CD4-positive, alpha-beta memory T cell (primary cell): ENCODE data around the gene PLA2G4D. TPM values are rescaled to one million over a fixed set of nuclear protein-coding genes. Genes with fewer than 3 reads are reported as not detected.

Experiments used
- CTCF ChIA-PET: fragments of 350-600 bp; sonication (Branson Sonifier 250); formaldehyde crosslinking; loops from one replicate; lab custom pipeline; 2021; ENCODE audit warnings: inconsistent platforms; ENCODE audit not compliant: partially characterized antibody; lab: Charles Lee
- POLR2A ChIA-PET: fragments of 350-600 bp; sonication (Branson Sonifier 250); formaldehyde crosslinking; loops from one replicate; lab custom pipeline; 2021; ENCODE audit not compliant: partially characterized antibody; lab: Charles Lee
- DNase-seq, 5 donors: peaks; one replicate each; pipeline versions ENCODE4 v3.0.0 to v3.0.0-alpha.2; 2020 to 2022; ENCODE audit warnings: mixed read lengths in 1 of 5
- H3K27ac ChIP-seq: one replicate; pipeline ENCODE4 v1.7.0; 2013; ENCODE audit warnings: low read depth, low read length
- H3K27me3 ChIP-seq: 2 replicates; pipeline ENCODE4 v1.7.0; 2013; ENCODE audit warnings: mild to moderate bottlenecking, low read length, moderate library complexity; ENCODE audit not compliant: insufficient read depth
- H3K36me3 ChIP-seq: 2 replicates; pipeline ENCODE4 v1.7.0; 2013; ENCODE audit warnings: mild to moderate bottlenecking, low read length, moderate library complexity; ENCODE audit not compliant: insufficient read depth
- H3K4me1 ChIP-seq: 2 replicates; pipeline ENCODE4 v1.7.0; 2013; ENCODE audit warnings: mild to moderate bottlenecking, low read length, moderate library complexity; ENCODE audit not compliant: insufficient read depth
- H3K4me3 ChIP-seq, 2 donors: one replicate each; pipeline ENCODE4 v1.7.0; 2013; ENCODE audit warnings: low read length in 2 of 2, mild to moderate bottlenecking in 1 of 2
- H3K9me3 ChIP-seq, 2 donors: one replicate each; pipeline ENCODE4 v1.7.0; 2013; ENCODE audit warnings: low read length in 2 of 2, control low read depth in 1 of 2; ENCODE audit not compliant: control insufficient read depth in 1 of 2
- H3K27ac Mint-ChIP-seq, 7 donors: one replicate each; pipeline ENCODE4 v1.8.0; 2020 to 2021; ENCODE audit warnings: mixed read lengths in 7 of 7, mild to moderate bottlenecking in 6 of 7, inconsistent platforms in 3 of 7, moderate library complexity in 3 of 7
- H3K27me3 Mint-ChIP-seq, 2 donors: one replicate each; pipeline ENCODE4 v1.8.0; 2020 to 2021; ENCODE audit warnings: mixed read lengths in 2 of 2
- H3K36me3 Mint-ChIP-seq, 2 donors: one replicate each; pipeline ENCODE4 v1.8.0; 2020 to 2021; ENCODE audit warnings: mixed read lengths in 2 of 2, inconsistent platforms in 1 of 2, mild to moderate bottlenecking in 1 of 2
- H3K4me1 Mint-ChIP-seq, 4 donors: one replicate each; pipeline ENCODE4 v1.8.0; 2020 to 2021; ENCODE audit warnings: mixed read lengths in 4 of 4, mild to moderate bottlenecking in 1 of 4
- H3K4me3 Mint-ChIP-seq, 8 donors: one replicate each; pipeline ENCODE4 v1.8.0; 2020 to 2021; ENCODE audit warnings: mixed read lengths in 8 of 8, mild to moderate bottlenecking in 7 of 8, moderate library complexity in 6 of 8, inconsistent platforms in 3 of 8
- H3K9me3 Mint-ChIP-seq, 8 donors: one replicate each; pipeline ENCODE4 v1.8.0; 2020 to 2021; ENCODE audit warnings: mixed read lengths in 8 of 8, mild to moderate bottlenecking in 5 of 8, inconsistent platforms in 3 of 8, moderate library complexity in 1 of 8
- intact Hi-C: fragments of 100-400 bp; cut with micrococcal nuclease; formaldehyde crosslinking; loops from one replicate; pipeline ENCODE4 v1.15.1; 2023
- polyA plus RNA-seq, 2 donors: library from polyadenylated mRNA; unstranded; fragments of 300-500 nt; fragmentation: Illumina TruSeq; gene quantifications; one replicate each; pipeline ENCODE4 v1.2.3, GENCODE V29; 2021
- total RNA-seq, 2 experiments: library from RNA; stranded (reverse); gene quantifications; one replicate each; pipeline ENCODE4 v1.2.3, GENCODE V29; 2021

The PLA2G4D gene
- total and polyA plus RNA-seq, 4 experiments from 2014 or later, result not detected

DNA sequence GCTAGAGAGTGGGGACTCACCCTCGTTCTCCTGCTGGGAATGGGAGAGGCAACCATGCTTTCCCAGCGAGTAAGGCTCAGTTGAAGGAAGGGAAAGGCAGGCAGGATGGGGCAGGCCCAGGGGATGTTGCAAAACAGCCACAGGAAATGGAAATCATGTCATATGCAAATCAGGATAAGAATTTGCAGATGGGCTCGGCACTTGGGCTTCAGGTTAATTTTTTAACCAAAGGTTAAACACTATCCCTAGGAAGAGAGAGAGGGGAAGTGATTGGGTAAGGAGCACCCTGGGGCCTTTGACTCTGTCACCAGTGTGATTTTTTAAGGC, 59.0 kb downstream of the PLA2G4D start:
- intact Hi-C loops, result no loop called here
- no peaks in the 10 kb centered on the region for H3K9me3 Mint-ChIP-seq
- POLR2A ChIA-PET, result no interaction called here
- peaks cover 0 to 2% of the 10 kb centered on the region in 2 donors for H3K27me3 Mint-ChIP-seq
- peaks cover 5 to 17% (median 9%) of the 10 kb centered on the region in 4 donors for H3K4me1 Mint-ChIP-seq
- H3K9me3 ChIP-seq, result no peaks in the 10 kb centered on the region
- H3K36me3 ChIP-seq, result no peaks in the 10 kb centered on the region
- H3K4me1 ChIP-seq, result peaks cover 12% of the 10 kb centered on the region
- H3K36me3 Mint-ChIP-seq, result no peaks in the 10 kb centered on the region
- H3K27me3 ChIP-seq, result no peaks in the 10 kb centered on the region
- peak overlapping the region in 4 of 7 donors; percentile 8 to 88 (median 60) for H3K27ac Mint-ChIP-seq
- H3K4me3 ChIP-seq, result no peak overlapping the region
- CTCF ChIA-PET, result no interaction called here
- H3K4me3 Mint-ChIP-seq, result peak overlapping the region in 1 of 8 donors; percentile 58
- no peak overlapping the region for H3K27ac ChIP-seq
- no peak for DNase-seq

DNA sequence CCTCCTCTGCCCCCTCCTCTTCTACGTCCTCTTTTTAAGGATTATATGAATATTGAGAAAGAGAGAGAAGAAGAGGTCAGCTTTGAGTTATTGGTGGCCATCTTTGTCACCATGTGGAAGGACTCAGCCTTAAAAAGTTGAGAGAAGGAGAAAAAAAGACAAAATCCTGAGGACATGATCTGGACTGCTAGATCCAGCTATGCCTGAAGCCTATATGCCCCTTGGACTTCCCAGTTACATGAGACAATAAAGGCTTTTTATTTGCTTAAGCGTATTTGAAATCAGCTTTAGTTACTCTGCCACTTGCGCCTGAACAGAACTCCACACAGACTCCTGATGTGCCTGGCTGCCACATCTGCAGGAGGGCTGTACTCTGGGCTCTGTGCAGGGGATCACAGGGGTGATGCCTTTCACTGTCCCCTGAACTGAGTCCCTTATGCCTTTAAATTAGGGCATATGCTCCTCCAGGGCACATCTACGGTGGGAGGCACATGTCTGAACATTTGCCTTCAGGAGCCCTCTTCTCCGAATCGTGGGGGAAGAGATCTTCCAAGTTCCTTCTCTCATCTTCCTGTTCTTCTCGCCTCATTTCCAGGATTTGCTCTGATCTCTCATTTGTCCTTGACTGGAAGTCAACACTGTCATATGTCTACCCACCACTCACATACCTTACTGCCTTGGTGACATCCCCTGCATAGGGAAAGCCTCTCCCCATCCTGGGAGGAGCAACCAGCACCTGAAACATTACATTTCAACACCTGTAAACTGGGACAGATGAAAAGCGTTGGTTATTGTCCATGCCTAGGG, 59.5 kb downstream of the PLA2G4D start:
- POLR2A ChIA-PET, result no interaction called here
- H3K27me3 Mint-ChIP-seq, result peaks cover 0 to 2% of the 10 kb centered on the region in 2 donors

DNA sequence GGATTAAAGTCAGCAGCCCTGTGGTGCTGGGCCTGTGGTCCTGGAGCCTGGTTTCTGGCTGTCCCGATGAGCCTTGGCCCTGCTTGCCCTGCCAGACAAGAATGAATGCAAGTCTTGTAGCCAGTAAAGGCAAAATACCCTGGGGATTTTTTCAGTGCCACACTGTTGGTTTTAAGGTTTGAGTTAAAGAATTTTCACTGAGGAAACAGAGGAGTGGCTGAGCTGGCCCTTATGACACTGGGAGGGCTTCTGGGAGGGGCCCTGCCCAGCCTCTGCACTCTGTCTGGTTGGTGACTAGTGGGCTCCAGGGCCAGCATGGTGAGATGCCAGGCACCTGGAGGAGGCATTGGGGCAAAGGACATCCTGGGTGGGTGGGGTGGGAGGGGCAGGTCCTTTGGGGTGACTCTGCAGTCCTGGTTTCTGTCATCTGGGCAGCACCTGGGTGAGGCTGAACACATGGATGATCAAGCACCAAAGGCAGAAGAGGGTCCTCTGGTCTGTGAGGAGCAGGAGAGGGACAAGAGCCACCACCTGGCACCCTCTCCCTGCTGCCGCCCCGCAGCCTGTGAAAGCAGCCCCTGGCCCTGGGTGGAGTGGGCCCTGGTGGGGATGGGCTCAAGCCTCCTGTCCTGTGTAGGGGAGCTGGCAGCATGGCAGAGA, 61.0 kb downstream of the PLA2G4D start:
- Mint-ChIP-seq H3K27me3 (peaks cover 0 to 2% of the 10 kb centered on the region in 2 donors), H3K36me3 (no peaks in the 10 kb centered on the region), H3K27ac (no peak overlapping the region), H3K4me1 (peaks cover 5 to 17% (median 9%) of the 10 kb centered on the region in 4 donors), H3K9me3 (no peaks in the 10 kb centered on the region), H3K4me3 (no peak overlapping the region)
- H3K27ac ChIP-seq, result no peak overlapping the region
- no peaks in the 10 kb centered on the region for H3K9me3 ChIP-seq
- peaks cover 12% of the 10 kb centered on the region for H3K4me1 ChIP-seq
- no peak for DNase-seq
- H3K36me3 ChIP-seq, result no peaks in the 10 kb centered on the region
- CTCF ChIA-PET, result no interaction called here
- H3K27me3 ChIP-seq, result no peaks in the 10 kb centered on the region
- POLR2A ChIA-PET, result no interaction called here
- no peak overlapping the region for H3K4me3 ChIP-seq
- intact Hi-C loops, result no loop called here

More for the DNA sequence above, 59.5 kb downstream of the PLA2G4D start:
- Histone ChIP-seq H3K4me3 (no peak overlapping the region), H3K36me3 (no peaks in the 10 kb centered on the region), H3K4me1 (peaks cover 12% of the 10 kb centered on the region), H3K27ac (no peak overlapping the region), H3K9me3 (no peaks in the 10 kb centered on the region), H3K27me3 (no peaks in the 10 kb centered on the region)
- CTCF ChIA-PET, result no interaction called here
- Mint-ChIP-seq H3K27ac (peak overlapping the region in 5 of 7 donors; percentile 2 to 88 (median 35)), H3K36me3 (no peaks in the 10 kb centered on the region), H3K9me3 (no peaks in the 10 kb centered on the region), H3K4me3 (peak overlapping the region in 2 of 8 donors; percentile 47 to 58), H3K4me1 (peaks cover 5 to 17% (median 9%) of the 10 kb centered on the region in 4 donors)
- DNase-seq, result no peak
- intact Hi-C loops, result no loop called here

DNA sequence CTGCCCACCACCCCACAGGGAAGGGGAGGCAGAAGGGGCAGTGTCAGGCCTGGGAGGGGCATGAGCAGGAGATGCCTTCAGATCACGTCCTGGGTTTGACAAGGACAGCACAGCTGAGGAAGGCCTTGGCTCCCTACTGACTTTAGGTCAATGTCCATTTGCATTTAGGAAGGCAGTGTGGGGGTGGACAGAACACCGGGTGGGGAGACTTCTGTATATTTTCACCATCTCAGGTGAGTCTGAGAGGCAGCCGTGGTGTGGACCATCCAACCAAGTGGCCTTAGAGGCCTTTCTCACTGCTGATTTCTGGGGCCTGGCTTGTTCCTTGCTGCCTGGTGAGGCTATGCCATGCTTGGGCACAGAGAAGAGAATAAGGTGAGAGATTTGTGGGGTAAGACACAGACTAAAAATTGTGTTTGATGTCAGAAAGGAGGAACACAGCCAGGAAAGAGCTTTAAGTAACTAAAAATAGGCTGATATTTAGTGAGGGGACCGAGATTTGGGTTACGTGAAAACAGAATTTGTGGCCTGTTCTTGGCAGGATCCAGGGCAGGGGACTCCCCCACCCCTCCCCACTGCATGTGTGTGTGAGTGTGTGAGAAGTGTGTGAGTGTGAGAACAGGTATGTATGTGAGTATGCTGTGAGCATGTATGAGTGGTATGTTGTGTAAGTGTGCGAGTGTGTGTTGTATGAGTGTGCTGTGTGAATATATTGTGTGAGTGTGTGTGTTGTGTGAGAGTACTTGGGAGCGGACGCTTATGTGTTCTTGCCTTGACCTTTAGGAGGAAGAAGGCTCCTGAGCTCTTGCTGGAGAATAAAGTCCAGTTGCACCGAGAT, 61.8 kb downstream of the PLA2G4D start:
- peaks cover 12% of the 10 kb centered on the region for H3K4me1 ChIP-seq
- POLR2A ChIA-PET, result no interaction called here
- Mint-ChIP-seq H3K27me3 (peaks cover 0 to 2% of the 10 kb centered on the region in 2 donors), H3K27ac (peak overlapping the region in 2 of 7 donors; percentile 0), H3K36me3 (no peaks in the 10 kb centered on the region), H3K4me1 (peaks cover 5 to 17% (median 9%) of the 10 kb centered on the region in 4 donors), H3K4me3 (no peak overlapping the region), H3K9me3 (no peaks in the 10 kb centered on the region)
- no peaks in the 10 kb centered on the region for H3K36me3 ChIP-seq
- no peaks in the 10 kb centered on the region for H3K9me3 ChIP-seq
- intact Hi-C loops, result no loop called here
- no peak for DNase-seq
- H3K27me3 ChIP-seq, result no peaks in the 10 kb centered on the region
- no peak overlapping the region for H3K4me3 ChIP-seq
- CTCF ChIA-PET, result no interaction called here
- H3K27ac ChIP-seq, result no peak overlapping the region

DNA sequence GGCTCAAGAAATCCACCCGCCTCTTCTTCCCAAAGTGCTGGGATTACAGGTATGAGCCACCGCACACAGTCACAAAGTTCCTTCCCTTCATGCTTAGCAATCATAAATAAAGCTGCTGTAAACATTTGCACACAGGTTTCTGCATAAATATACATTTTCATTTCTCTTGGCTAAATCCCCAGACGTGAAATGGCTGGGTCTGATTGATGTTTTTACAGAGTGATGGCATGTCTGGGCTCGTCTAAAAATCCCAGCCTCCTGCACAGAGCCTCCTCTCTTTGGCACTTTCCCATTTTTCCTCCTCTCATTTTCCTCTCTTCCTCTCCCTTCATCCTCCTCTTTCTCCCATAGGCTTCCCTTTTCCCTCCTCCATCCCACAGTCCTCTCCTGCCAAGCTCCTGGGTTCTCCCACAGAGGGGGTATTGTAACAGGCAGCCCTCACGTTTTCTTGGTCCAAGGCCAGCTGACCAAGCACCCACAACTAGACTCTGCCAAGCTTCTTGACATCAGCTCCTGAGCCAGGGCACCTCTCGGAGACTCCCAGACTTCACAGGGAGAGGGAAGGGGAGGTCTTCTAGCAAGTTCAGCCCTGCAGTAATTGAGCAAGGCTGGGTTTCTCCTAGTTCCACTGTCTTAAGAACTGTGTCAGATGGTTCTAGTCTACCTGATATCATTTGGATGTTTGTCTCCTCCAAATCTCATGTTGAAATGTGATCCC, 63.0 kb downstream of the PLA2G4D start:
- ChIA-PET CTCF (no interaction called here), POLR2A (no interaction called here)
- DNase-seq, result no peak
- no peaks in the 10 kb centered on the region for H3K36me3 ChIP-seq
- no peaks in the 10 kb centered on the region for H3K9me3 Mint-ChIP-seq
- peaks cover 0 to under 1% of the 10 kb centered on the region in 2 donors for H3K27me3 Mint-ChIP-seq
- intact Hi-C loops, result no loop called here
- H3K9me3 ChIP-seq, result no peaks in the 10 kb centered on the region
- no peaks in the 10 kb centered on the region for H3K27me3 ChIP-seq
- no peaks in the 10 kb centered on the region for H3K36me3 Mint-ChIP-seq
- H3K27ac Mint-ChIP-seq, result no peak overlapping the region
- peaks cover 5 to 17% (median 9%) of the 10 kb centered on the region in 4 donors for H3K4me1 Mint-ChIP-seq
- peaks cover 12% of the 10 kb centered on the region for H3K4me1 ChIP-seq
- H3K4me3 ChIP-seq, result no peak overlapping the region
- H3K27ac ChIP-seq, result no peak overlapping the region
- no peak overlapping the region for H3K4me3 Mint-ChIP-seq

DNA sequence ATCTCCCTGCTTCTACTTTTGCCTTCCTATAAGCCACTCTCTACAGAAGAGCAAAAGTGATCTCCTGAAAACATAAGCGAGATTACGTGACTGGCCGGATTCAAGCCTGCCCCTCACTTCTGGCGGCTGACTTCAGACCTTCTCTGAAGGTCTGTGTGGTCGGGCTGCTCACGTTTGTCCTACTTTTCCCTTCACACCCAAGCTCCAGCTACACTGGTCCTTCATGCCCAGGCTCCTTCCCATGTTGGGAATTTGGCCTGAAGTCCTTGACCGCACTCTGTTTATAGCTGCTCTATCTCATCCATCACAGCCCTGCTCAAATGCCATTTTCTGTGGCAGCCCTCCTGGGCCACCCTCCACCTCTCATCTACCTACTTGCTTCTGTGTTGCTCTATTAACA, 66.8 kb downstream of the PLA2G4D start:
- no peak overlapping the region for H3K27ac ChIP-seq
- H3K27me3 ChIP-seq, result no peaks in the 10 kb centered on the region
- ChIA-PET CTCF (no interaction called here), POLR2A (no interaction called here)
- no peaks in the 10 kb centered on the region for H3K9me3 ChIP-seq
- no peak overlapping the region for H3K4me3 ChIP-seq
- DNase-seq, result no peak
- H3K27me3 Mint-ChIP-seq, result peaks cover 0 to 2% of the 10 kb centered on the region in 2 donors
- H3K4me1 ChIP-seq, result no peaks in the 10 kb centered on the region
- intact Hi-C loops, result no loop called here
- H3K4me3 Mint-ChIP-seq, result no peak overlapping the region
- H3K9me3 Mint-ChIP-seq, result no peaks in the 10 kb centered on the region
- H3K4me1 Mint-ChIP-seq, result peaks cover 0 to under 1% (median 0%) of the 10 kb centered on the region in 4 donors
- no peaks in the 10 kb centered on the region for H3K36me3 ChIP-seq
- H3K36me3 Mint-ChIP-seq, result no peaks in the 10 kb centered on the region
- H3K27ac Mint-ChIP-seq, result no peak overlapping the region
